Measurements from ENCODE around the gene MBLAC1.

The MBLAC1 gene

DNA sequence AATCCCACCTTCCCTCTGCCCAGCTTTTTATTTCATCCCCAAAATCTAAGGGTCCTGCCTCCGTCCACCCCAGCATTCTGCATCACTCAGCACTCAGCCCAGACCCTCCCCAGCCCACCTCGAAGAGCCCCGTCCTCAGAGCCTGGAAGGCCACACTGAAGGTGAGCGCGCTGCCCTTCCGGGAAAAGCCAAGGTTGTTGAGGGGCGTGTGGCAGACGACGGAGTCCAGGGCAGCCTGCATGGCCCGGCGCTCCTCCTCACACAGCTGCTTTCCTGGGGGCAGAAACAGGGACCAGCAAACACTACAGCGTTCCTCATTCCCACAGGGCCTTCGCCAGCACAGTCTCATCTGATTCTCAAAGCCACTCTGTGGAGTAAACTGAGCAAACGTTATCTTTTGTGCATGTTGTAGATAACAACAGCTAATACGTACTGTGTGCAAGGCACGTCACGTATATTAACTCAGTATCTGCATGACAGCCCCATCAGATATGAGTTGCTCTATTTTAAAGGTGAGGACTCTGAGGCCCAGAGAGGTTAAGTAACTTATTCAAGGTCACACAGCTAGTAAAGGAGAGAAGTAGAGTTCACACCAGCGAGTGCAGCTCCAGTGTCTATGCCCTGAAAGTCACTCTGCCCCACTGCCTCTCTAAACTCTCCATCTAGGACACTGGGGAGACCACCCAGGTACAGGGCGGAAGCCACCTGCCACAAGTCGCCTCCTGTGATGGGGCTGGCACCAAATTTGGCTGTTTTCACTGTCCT lies 29.0 kb downstream of the MBLAC1 start:
- no peak for DNase-seq

DNA sequence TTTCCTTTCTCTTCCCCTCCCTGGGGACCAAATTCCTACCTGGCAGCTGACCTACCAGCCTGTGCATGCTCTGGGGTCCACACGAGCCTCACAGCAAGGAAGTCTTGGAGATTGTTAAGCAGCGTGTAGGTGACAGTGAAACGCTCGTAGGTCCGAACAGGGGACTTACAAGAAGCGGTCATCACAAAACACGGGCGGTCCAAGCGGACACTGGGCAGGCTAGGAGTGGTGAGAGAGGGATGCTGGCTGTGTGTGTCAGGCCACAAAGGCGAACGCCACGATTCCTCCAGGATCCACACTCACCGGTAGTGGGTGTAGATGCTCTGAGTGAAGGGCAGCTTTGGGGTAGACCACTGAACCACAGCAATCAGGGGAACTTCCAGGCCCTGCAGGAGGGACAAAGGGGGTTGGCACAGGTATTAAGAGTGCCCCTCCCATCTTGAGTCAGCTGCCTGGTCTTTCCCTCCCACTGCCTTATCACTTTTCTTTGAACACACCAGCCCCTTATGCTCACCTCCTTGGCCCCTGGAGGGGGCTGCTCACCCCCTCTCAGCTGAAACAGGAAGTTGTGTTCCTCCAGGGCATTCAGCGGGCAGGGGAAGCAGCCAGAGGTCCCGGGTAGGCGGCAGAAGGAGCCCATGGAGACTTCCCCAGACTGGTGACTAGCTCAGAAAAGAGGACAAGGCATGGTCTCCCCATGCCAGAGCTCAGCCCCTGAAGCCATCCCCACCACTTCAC lies 29.7 kb downstream of the MBLAC1 start:
- DNase-seq, result no peak

DNA sequence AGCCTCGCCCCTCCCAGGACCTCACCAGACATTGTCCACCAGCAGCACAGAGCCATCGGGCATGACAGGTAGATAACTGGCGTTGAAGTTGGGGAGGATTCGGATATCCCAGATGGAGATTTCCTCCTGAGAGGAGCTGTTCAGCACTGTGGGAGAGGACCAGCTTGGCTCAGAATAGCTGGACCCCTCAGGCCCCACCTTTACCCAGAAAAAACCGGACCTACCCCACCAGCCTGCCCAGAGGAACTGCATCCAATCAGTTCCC lies 30.2 kb downstream of the MBLAC1 start:
- no peak for DNase-seq

DNA sequence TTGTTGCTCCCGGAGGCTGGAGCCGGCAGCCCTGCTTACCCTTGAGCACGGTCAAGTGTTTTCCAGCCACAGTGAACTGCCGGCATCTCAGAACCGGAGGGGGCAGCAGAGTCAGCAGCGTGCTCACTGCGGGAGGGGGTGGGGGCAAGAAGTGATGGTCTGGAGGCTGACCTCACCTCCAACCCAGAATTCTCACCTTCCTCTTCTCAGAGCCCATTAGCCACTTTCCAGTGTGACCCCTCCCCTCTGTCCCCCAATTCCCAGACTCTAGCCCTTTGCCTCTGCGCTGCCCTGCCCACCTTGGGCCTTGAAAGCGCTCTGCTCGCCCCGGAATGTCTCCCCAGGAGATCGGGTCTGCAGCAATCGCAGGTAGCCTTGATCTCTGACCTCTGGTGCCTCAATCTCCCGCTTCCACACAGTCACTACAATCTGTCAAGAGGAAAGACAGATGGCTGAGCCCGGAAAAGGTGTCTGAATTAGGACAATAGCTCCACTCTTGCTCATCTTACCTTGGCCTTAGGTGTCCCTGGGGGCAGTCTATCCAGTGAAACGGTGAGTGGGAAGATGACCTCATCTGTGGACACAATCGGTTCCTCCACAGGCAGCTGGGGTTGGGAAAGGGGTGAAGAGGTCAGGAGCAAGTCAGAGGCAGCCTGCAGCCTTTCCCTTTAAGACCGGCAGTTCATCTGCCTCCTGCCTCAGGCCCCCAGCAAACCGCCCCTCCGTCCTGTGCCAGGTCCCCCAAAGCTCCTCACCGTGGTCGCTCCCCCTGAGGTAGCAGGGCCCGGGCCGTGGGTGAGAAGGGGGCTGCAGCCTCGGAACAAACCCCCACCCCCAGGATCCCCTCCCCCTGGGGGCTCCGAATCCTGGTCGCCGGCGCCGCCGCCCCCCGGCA lies 30.8 kb downstream of the MBLAC1 start:
- DNase-seq, result no peak

DNA sequence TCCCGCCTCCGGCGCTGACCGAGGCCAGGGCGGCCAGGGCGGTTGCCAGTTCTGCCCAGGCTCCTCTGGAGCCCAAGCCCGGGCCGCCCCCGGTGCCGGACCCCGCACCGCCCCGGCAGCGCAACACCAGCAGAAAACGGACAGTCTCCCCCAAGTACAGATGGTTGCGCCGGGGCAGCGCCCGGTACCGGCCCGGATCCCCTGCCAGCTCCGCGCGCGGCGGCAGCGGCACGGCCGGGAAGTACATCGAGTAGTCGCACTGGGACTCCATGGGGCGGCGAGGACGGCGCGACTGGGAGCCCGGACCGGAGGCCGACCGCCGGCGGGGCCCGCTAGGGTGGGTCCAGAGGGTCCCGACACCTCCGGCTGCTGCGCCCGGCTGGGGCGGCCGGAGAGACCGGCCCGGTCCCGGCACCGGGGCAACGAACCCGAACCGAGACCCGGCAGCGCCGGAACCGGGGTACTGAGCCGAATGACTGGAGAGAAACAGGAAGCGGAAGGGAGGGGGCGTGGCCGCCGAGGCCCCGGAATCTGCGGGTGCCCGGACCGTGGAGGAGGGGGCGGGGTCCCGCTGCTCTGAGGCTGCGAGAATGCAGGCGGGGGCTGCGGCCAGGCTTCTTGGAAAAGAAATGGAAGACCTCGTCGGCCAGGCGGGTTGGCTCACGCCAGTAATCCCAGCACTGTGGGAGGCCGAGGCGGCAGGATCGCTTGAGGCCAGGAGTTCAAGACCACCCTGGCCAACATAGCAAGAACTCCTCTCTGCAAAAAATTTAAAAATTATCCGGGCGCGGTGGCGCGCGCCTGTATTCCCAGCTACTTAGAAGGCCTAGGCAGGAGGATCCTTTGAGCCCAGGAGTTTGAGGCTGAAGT lies 31.7 kb downstream of the MBLAC1 start, which contains the start of gene TRAPPC14:
TRAPPC14 (minus strand) TSS at position 495 of the 870 bp plus-strand sequence; CDS start at position 271, 224 bp downstream.
- DNase-seq, result peak; percentile 67

DNA sequence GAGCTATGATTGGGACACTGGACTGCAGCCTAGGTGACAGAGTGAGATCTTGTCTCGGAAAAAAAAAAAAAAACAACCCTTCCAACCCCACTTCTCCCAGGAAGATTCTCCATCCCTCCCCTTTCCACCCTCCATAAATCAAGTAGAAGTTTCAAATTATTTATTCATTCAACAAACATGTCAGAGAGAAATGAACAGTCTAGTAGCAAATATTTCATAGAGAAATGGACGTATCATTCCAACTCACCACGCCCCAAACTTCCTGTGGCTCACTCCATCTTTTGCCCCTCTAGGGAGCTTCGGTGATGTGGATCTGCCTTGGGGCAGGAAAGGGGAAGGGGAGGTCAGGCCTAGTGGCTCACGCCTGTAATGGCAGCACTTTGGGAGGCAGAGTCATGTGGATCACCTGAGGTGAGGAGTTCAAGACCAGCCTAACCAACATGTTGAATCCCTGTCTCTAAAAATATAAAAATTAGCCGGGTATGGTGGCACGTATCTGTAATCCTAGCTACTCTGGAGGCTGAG lies 32.4 kb downstream of the MBLAC1 start:
- no peak for DNase-seq

DNA sequence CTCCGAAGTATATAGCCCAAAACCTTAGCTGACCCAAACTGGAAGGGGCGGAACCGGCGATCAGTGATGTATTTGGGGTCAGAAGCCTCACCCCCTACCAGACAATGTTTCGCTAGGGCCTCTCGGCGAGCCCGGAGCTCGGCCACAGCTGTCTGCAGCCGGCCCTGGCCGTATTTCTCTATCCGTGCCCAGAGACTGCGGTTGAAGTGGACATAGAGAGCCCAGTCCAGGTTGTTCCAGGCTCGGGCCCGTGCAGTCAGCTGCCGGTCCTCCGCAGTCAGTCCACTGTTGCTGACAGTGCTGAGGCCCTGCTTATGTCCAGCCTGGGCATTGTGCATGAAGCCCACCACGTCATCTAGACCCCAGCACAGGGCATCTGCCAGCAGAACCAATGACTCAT lies 33.3 kb downstream of the MBLAC1 start:
- DNase-seq, result no peak

DNA sequence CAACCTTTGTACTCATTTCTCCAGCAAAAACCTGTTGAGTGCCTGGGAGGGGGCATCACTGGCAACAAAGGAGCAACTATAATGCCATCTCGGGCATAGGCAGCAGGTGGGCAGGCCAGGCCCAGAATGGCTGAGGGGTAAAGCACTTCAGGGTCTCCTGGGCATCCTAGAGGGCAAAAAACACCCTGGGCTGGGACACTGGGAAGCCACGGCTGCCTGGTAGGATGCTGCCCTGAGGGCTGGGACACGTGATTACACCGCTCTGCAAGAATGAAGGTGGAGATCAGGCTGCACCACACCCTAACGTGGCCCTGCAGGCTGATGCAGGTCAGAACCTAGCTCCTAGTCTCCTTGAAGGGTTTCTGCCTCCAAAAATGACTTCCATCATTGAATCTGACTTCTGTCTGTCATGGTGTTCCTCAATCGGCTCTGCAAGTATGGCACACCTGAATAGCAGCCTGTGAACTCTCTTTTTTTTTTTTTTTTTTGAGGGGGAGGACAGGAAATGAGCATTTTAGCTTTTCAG lies 36.3 kb downstream of the MBLAC1 start:
- DNase-seq, result no peak

DNA sequence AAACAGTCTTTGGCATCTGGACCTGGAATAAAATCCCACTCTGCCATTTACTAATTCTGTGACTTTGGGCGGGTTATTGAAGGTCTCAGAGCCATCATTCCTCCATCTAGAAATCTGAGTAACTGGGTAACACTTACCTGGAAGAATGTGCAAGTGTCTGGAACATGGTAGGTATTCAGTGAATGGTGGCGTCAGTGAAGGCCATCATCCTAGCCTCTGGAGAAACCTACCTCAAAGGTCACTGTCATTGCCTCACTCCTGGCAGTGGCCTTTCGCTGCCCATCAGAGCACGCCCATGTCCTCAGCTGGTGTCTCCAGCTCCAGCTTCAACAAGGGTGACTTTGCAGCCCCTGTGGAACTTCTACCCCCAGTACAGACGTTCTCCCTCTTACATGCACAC lies 37.1 kb downstream of the MBLAC1 start:
- DNase-seq, result no peak

DNA sequence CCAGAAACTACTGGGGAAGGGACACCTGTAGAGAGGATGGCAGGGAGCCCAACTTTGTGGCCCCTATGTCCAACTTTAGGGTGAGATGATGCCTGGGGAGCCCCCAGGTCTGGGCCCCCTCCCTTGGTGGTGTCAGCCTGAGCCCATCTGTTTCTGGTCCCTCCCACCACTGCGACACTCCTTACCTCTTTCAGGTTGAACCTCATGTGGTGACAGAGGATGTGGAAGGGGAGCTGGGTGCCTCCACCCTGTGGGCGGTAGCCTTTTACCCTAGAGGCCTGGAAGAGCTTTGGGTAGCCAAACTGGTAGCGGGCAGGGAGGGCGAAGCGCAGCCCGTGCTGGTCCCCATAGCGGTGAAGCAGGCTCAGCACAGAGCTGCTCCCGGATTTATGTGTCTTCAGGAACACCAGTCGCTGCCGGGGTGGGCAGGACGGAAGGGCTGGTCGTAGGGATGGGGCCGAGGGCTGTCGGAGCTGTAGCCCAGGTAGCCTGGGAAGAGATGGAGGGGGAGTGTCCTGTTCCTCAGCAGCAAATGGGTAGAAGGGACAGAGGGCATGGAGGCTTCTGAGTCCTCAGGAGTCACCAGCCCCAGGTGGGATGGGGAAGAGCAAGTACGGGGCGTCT lies 39.7 kb downstream of the MBLAC1 start:
- no peak for DNase-seq

DNA sequence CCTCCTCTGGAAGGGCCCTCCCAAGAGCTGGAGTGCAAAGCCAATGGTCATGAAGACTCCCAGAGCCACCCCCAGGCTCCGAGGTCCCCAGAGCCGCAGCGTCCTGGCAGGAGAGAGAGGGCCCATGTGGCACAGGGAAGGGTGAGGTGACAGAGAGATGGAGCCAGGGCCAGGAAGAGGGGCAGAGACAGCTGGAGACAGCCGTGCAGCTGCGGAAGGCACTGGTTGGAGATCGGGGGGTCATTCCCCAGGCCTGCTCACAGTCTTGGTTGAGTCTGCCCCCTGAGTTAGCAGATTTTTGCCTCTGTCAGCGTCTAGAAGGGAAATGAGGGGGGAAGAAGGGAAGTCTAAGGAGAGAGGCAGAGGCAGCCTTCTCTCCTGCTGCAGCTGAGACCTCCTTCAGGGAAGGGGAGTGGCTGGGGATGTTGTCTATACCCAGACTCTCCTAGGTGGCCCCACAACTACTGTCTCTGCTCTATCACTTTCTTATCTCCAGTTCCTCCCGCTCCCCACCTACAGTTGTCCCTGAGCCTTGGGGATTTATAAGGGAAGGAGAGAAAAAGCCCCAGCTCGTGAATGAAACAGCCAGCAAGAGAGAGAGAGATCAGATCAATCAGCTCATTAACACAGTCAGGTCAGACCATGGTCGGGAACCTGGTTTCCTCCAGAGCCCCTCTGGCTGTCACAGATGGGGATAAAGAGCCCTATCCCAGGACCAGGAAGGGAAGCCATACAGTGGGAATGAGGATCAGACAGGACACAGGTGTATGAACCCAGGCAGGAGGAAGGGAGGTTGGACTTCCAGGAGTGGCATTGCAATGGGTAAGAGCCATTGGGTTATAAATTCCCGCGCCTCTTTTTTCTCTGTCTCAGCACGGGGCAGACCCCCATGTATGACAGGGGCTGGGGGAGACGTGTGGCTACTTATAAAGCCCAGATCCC lies 40.5 kb downstream of the MBLAC1 start:
- DNase-seq, result no peak

DNA sequence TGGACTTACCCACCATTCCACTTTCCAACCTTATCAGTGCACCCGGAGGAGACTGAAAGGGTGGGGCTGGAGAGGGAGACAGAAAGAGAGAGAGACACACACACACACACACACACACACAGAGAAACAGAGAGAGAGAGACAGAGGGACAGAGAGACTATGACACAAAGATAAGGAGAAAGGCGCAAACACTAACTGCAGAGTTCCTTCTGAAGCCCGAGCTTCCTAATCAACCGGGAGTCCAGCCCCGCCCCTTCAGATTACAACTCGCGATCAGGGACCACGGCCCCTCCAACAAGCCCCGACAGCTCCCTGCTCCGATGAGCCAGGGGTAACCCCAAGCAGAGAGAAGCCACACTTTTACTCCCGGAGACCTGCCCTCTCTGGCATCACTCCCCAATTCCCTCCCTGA lies 41.2 kb downstream of the MBLAC1 start:
- DNase-seq, result no peak

DNA sequence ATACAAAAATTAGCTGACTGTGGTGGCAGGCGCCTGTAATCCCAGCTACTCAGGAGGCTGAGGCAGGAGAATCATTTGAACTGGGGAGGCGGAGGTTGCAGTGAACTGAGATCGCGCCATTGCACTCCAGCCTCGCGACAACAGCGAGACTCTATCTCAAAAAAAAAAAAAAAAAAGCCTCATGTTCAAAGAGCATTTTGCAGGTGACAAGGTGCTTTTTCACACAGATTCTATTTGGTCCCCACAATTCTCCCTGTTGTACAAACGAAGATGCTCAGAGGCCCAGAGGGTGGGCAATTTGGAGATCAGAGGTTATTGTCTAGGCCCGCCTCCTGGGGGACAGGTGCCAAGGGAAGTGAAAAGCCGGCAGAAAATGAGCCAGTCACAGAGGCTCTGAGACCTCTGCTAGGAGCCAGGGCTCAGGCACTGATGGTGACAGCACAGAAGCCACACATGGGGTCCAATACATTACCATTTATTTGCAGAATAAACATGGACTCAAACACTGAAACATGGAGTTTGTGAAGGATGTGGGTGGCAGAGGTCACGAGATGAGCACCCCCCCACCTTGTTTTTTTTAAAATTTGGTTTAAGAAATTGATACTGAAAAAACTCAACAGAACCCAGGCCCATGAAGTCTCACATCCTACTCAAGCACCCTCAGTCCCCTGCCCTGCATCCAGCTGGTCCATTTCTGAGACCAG lies 42.5 kb downstream of the MBLAC1 start:
- DNase-seq, result no peak

DNA sequence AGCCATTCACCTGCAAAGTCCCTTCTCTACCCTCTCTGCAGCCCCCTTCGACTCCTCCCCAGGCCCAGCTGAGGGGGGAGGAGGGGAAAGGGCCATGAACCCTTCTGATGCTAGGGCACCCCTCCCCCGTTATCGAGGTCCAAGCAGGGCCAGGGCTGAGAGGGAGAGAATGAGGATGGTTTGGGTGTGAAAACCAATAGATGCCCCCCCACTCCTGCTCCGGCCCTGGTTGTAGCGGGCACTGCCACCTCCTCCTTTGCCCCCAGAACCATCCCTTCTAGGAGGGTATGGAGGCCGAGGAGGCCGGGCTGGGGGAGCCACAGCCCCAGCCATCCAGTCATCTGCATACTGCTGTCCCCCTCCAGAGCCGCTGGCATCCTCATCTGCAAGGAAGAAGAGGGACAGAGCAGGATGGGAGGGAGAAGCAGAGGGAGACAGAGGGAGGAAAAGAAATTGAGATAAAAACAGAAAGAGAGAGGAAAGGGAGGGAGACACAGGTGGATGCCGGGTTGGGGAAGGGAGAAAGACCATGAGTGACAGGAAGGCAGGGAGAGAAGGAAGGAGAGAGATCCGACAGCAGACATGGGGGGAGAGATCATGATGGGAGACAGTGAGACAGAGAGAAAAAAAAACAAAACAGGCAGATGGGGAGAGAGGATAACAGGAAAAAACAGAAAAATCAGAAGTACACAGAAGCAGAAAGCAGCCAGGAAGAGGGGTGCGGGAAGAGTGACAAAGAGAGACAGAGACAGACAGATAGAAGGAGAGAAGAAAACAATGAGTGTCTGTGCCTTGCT lies 43.5 kb downstream of the MBLAC1 start:
- no peak for DNase-seq

DNA sequence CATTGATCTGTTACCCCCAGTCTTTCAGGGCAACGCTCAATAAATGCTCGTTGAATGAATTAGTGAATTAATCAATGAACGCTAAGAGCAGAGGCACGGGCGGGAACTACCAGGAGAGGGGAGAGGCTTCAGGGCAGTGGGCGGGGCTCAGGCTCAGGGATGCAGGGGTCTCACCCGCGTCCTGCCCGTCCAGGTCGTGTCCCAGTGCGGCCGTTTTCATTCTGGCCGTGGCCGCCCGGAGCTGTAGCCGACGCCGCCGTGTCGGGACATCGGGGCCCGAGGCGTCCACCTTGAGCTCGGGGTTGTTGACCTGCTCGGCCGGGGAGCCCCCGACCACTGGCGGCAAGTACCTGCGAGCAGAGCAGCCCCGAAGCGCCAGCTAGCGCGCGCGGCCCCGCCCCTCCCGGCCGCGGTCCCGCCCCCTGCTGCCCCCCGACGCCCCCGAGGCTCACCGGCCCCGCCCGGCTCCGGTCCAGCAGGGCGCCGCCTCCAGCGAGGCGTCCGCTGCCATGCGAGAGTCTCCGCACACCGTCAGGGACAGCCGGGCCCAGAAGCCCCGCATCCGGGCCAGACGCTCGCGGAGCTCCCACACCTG lies 44.4 kb downstream of the MBLAC1 start:
- no peak for DNase-seq

DNA sequence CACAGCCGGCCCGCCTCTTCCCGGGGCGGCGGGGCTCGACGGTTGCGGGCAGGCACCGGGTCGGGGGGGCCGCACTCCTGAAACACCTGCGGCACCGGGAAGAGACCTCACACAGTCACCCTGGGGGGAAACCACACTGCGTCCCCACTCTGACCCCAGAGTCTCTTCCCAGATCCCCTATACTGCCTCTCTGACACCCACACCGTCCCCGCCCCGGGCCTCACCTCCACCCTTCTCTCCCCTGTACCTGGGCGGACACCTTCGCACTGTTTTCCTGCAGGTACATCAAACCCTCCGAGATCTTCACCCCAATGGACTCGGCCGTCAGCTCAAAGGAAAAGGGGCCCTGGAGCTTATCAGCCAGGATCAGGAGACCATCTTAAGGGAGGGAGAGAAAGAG lies 45.1 kb downstream of the MBLAC1 start:
- no peak for DNase-seq

DNA sequence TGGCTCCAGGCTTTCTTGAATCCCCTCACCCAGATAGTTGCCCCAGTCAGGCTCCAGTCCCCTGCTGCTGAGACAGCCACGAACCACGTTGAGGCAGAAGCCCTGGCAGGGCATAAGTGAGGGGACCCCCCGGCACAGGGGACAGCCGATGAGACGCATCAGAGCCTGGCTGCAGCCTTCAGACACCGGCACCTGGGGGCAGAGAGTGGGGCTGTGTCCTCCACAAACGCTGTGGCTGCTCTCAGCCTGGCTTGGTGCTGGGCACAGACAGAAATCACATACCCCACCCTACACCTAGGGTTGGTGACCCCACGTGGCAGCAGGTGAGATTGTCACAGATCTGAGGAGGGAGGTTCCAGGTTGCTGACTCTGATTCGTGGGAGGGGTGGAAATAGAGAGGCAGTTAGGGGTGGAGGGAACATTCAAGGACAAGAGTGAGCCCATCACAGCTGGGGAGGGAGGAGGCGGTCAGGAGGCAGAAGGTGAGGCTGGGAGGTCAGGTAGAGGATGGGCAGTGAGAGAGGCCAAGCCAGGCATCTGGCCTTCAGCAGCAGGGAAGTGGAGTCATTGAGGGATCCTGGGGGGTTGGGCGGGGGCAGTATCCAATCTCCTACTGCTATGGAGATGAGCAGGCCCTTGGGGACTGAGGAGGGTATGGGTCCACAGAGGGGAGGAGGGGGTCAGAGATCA lies 47.2 kb downstream of the MBLAC1 start:
- DNase-seq, result no peak

DNA sequence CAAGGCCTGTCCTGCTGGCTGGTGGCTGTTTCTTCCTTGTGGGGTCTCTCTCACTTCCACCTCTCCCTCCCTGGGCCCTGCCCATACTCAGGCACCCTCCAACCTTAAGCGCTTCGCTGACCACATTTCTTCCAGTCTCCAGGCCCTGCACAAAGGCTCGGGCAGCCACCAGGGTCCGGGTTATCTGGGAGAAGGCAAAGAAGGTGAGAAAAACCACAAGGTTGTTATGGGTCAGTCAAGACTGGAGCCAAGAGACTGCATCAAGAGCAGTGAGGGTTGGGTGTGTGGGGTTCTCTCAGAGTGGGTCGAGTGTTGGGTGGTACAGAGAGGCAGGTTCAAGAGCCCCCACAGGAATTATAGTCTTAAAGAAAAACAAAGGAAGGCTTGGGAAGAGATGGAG lies 47.8 kb downstream of the MBLAC1 start:
- DNase-seq, result no peak
